Loucy (cell line): ENCODE data around the gene DRD4.

Experiments used
- CTCF ChIP-seq: fragments of 200-600 bp; sonication (generic); conservative IDR thresholded peaks from 2 replicates; pipeline ENCODE4 v1.5.1; 2014; ENCODE audit warnings: mild to moderate bottlenecking, antibody characterized with exemption, low read length
- EZH2phosphoT487 ChIP-seq: fragments of 200-600 bp; IDR thresholded peaks from 2 replicates; pipeline ENCODE4 v1.6.1; 2018; ENCODE audit warnings: antibody characterized with exemption, mild to moderate bottlenecking, moderate library complexity, borderline replicate concordance

GRCh38 chr11:624705-625635 lies 12.1 kb upstream of the DRD4 start, which contains the start of gene CDHR5:
- TF ChIP-seq CTCF, result no peak
- no peak for TF ChIP-seq EZH2phosphoT487
